ENCODE data around the gene CUX1. TPM values are rescaled to one million over a fixed set of nuclear protein-coding genes. Genes with fewer than 3 reads are reported as not detected.

The CUX1 gene
- total RNA-seq, 2 experiments from 2014 or later = 20.2 to 20.4 TPM

- POLR2A ChIA-PET = no interaction called here
- H3K27ac Mint-ChIP-seq = no peak overlapping the region
- no peaks in the 10 kb centered on the region for H3K9me3 Mint-ChIP-seq
- ATAC-seq = no peak
- no peaks in the 10 kb centered on the region for H3K27me3 Mint-ChIP-seq
- peaks cover 16% of the 10 kb centered on the region for H3K36me3 Mint-ChIP-seq (ENCODE audit: low read depth)
- CTCF ChIA-PET = no interaction called here
- peaks cover 11% of the 10 kb centered on the region for H3K4me1 Mint-ChIP-seq (ENCODE audit: low read depth)
- TF ChIP-seq CTCF (IDR thresholded peaks at IDR 0.05) = no peak
- intact Hi-C loops (cut with micrococcal nuclease) = no loop called here
- no peak overlapping the region for H3K4me3 Mint-ChIP-seq
- no peak for DNase-seq
These were observed 302.5 kb downstream of the CUX1 start for GRCh38 chr7:102119925-102120324.

GRCh38 chr7:102120666-102121195 is 303.3 kb downstream of the CUX1 start:
- Mint-ChIP-seq H3K4me1 (ENCODE audit: low read depth) (peaks cover 14% of the 10 kb centered on the region), H3K4me3 (no peak overlapping the region), H3K27me3 (no peaks in the 10 kb centered on the region), H3K9me3 (no peaks in the 10 kb centered on the region), H3K27ac (no peak overlapping the region), H3K36me3 (ENCODE audit: low read depth) (peaks cover 8% of the 10 kb centered on the region)
- ATAC-seq (no peak), DNase-seq (no peak)
- CTCF ChIA-PET = no interaction called here
- intact Hi-C loops (cut with micrococcal nuclease) = no loop called here
- POLR2A ChIA-PET = no interaction called here
- TF ChIP-seq CTCF (IDR thresholded peaks at IDR 0.05) = no peak

DNA sequence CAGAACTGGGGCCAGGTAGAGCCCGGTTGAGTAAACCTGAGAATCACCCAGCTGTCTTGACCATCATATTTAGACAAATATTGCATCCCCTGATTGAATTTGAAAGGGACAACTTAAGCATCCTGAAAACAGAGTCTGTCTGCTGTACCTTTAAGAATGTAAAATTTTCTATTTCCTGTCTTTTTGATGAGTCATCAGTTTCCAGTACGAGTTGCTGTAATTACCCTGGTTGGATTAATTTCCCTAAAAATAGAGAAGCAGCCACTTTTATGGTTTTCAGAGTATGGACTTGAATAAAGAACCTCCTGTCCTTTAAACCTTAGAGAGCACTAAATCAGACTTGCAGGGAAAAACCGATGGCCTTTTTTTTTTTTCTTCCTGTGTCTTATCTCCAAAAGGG is 304.6 kb downstream of the CUX1 start:
- intact Hi-C loops (cut with micrococcal nuclease) = no loop called here
- CTCF ChIA-PET = no interaction called here
- Mint-ChIP-seq H3K27ac (peak overlapping the region; percentile 53), H3K36me3 (ENCODE audit: low read depth) (no peaks in the 10 kb centered on the region), H3K9me3 (no peaks in the 10 kb centered on the region), H3K4me3 (no peak overlapping the region), H3K4me1 (ENCODE audit: low read depth) (peaks cover 14% of the 10 kb centered on the region), H3K27me3 (no peaks in the 10 kb centered on the region)
- ATAC-seq = peak; percentile 47
- no peak for DNase-seq
- POLR2A ChIA-PET = no interaction called here
- no peak for TF ChIP-seq CTCF (IDR thresholded peaks at IDR 0.05)

DNA sequence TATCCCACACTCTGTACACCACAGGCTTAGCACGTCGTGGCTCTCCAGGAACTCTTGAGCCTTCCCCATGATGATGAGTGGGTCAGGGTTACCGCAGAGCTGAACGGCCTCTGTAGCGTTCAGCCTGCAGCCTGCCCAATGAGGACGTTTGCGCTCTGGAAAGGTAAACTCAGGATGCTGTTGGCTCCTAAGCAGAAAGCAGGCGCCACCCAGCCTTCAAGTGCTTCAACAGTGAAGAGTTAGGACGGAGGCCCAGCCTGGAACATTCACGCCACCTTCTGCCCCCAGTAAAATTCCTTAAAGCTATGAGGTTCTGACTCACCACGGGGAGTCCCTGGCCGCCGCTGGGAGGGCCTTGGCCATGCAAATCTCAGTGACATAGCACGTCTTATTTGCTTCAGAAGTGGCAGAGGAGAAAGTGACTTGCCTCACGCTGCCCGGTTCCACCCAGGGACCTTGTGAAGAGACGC is 307.7 kb downstream of the CUX1 start:
- CTCF ChIA-PET = no interaction called here

DNA sequence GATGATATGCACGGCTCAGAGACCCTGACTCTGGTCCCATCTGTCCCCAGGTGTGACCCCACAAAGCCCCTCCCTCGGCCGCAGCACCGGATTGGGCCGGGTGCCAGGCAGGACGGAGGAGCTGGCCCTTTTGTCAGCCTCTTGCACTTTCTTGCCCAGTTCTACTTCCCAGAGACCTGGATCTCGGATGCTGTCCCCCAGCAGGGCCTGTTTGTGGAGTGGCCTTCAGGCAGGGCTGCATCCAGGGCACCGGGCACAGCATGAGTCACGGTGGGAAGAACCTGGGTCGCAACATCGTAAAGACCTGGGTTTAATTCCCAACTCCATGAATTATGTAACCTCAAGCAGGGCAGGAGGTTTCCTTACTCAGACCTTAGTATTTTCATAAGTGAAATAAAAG is 310.9 kb downstream of the CUX1 start:
- no peak for TF ChIP-seq CTCF (IDR thresholded peaks at IDR 0.05)
- ATAC-seq = no peak
- intact Hi-C loops (cut with micrococcal nuclease) = no loop called here

More for the DNA sequence above, 307.7 kb downstream of the CUX1 start:
- no peak for TF ChIP-seq CTCF (IDR thresholded peaks at IDR 0.05)
- H3K27ac Mint-ChIP-seq = no peak overlapping the region
- H3K27me3 Mint-ChIP-seq = no peaks in the 10 kb centered on the region
- H3K9me3 Mint-ChIP-seq = no peaks in the 10 kb centered on the region
- peak; percentile 56 for ATAC-seq
- intact Hi-C loops (cut with micrococcal nuclease) = no loop called here
- H3K36me3 Mint-ChIP-seq (ENCODE audit: low read depth) = no peaks in the 10 kb centered on the region
- no peak overlapping the region for H3K4me3 Mint-ChIP-seq
- DNase-seq = peak; percentile 35
- POLR2A ChIA-PET = no interaction called here
- peaks cover 14% of the 10 kb centered on the region for H3K4me1 Mint-ChIP-seq (ENCODE audit: low read depth)

More for the DNA sequence above, 310.9 kb downstream of the CUX1 start:
- Mint-ChIP-seq H3K36me3 (ENCODE audit: low read depth) (no peaks in the 10 kb centered on the region), H3K4me3 (no peak overlapping the region), H3K9me3 (no peaks in the 10 kb centered on the region), H3K27me3 (no peaks in the 10 kb centered on the region), H3K4me1 (ENCODE audit: low read depth) (peaks cover 2% of the 10 kb centered on the region), H3K27ac (no peak overlapping the region)
- ChIA-PET CTCF (no interaction called here), POLR2A (no interaction called here)
- no peak for DNase-seq

Measured in activated CD8-positive, alpha-beta T cell treated with anti-CD3 and anti-CD28 coated beads for 36 hours (primary cell).